M059J (cell line): ENCODE results near the gene CFAP97D1. TPM values are rescaled to one million over a fixed set of nuclear protein-coding genes. Genes with fewer than 3 reads are reported as not detected.
A peak's percentile ranks its signal among the peaks of the same experiment; 100 is the strongest.

Experiments used
- DNase-seq: peaks from one replicate; pipeline ENCODE4 v3.0.0-alpha.2; 2012; ENCODE audit warnings: low read depth
- total RNA-seq: library from RNA; depleted of rRNA; stranded (reverse); fragments of >200 nt; shearing (Covaris generic); gene quantifications from 2 replicates; pipeline ENCODE4 v1.2.3, GENCODE V29; 2014; rRNA removed

CFAP97D1 gene
- total RNA-seq, 1 experiment from 2014 or later: not detected

DNA sequence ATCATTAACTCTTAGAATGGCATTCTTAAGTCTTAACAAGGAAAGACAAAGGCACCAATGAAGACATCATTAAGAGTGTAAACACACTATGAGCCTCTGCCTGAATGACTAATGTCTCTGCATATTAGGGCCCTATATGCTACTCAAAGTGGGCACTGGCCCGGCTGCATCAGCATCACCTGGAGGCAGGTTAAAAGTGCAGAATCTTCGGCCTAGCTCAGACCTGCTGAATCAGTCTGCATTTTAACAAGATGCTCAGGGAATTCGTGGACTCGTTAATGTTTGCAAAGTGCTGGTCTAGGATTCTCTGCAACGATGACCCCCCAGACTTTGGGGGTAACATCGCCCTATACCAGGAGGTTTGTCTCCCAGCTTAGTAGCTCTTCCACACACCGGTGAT lies 46.0 kb downstream of the CFAP97D1 start:
- DNase-seq: no peak

DNA sequence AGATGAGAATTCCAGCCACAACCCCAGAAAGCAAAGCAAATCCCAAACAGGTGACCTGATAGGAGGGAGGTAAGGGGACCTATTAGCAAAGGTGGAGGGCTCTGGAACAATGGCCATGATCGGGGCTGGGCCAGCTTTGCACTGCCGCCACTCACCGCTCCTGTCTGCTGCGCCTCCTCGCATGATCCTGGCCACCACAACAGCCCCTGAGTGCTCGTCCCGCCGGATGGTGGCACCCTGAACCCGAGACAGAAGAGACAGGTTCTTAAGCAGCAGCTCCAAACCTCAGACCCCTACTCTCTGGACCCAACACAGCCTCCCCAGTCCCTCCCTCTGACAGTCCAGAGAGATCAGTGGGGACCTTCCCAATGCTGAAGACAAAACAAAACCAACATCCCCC lies 47.4 kb downstream of the CFAP97D1 start:
- no peak for DNase-seq

DNA sequence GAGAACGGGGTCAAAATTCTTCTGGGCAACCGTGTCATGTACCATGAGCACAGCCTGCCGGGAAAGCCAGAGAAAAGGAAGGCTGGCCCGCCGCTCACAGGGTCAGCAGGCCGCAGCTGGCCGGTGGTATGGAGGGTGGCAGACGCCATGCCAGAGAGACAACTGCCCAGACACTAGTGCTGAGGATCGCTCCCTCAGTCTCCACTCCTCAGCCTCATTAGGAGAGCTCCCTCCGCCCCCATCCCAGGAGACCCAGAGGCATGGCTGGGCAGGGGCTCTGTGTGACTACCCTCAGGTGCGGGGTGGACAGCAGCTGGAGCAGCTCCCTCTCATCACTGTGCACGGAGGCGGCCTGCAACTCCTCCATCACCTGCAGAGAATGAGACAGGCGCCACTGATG lies 49.5 kb downstream of the CFAP97D1 start:
- no peak for DNase-seq

DNA sequence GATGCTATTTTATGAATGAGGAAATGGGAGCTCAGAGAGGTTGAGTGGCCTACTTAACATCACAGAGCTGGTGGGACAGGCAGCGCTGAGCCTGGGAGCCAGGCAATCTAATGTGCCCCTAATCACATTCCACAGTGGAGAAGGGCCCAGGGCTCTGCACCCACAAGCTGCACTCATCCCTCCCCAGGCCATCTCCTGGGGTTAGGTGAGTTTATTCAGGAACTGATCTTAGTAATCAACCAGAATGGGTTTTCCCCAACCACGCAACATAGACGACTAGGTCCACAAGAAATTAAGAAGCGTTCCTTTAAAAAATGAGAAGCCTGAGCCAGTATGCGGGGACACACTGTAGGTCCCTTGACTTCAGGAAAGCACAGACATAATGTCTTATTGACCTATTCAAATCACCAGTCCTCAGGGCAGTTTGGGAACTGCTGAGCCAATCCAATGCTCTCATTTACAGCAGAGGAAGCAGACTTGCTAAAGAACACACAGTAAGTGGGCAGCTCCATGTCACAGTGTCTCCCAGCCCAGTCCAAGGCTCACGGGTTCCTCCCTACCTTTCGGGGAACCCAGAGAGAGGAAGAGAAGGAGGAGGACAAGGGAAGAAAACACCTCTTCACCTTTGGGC lies 50.4 kb downstream of the CFAP97D1 start:
- no peak for DNase-seq

DNA sequence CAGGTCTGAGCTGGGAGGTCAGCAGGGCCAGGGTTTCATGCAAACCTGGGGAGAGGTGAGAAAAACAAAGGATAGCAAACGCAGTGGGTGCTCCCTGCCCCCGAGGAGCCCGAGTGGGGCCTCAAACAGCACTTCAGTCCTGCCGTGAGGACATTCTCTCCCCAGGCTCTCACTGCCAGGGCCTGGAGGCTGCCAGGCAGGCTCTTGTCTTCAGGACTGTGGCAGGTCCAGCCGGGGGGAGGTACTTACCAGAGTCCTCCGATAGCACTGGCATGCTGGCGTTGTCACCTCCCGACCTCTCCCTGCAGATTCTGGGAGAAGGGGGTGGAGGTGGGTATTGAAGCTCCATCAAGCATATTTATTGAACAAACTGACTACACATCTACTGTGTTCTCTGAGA lies 51.4 kb downstream of the CFAP97D1 start:
- DNase-seq: no peak

DNA sequence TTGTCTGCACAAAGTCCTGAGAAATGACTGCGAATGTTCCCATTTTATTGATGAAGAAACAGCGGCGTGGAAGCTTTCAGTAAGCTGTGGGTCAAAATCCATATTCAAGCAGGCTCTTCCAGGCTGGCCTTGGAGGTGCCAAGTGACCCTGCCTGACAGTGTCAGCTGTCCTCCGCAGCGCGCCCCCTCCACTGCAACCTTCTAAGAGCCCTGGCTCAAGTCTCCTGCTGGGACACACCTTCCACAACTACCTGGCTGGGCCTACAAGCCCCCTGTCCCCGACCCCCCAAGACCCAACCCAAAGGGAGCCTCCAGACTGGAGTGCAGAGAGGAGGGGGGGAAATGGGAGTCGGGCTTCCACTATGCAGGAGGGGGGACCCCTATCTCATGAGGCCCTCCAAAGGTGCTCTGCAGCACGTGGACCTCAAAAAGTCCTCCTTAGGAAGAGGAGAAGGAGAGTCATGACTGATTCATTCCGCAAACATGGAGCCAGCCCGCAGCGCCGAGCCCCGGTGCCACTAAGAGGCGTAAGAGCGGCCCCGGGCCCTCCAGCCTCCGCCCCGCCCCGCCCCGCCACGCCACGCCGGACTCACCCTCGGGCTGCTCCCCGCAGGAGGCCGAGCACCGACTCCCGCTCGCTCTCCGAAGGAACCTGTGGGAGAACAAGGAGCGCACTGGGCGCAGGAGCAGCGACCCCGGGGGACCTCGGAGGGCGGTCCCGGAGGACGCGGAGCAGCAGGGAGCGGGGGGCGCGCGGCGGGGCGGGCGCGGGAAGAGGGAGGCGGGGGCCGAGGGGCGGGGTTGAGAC lies 52.1 kb downstream of the CFAP97D1 start:
- DNase-seq: peak; percentile 79

DNA sequence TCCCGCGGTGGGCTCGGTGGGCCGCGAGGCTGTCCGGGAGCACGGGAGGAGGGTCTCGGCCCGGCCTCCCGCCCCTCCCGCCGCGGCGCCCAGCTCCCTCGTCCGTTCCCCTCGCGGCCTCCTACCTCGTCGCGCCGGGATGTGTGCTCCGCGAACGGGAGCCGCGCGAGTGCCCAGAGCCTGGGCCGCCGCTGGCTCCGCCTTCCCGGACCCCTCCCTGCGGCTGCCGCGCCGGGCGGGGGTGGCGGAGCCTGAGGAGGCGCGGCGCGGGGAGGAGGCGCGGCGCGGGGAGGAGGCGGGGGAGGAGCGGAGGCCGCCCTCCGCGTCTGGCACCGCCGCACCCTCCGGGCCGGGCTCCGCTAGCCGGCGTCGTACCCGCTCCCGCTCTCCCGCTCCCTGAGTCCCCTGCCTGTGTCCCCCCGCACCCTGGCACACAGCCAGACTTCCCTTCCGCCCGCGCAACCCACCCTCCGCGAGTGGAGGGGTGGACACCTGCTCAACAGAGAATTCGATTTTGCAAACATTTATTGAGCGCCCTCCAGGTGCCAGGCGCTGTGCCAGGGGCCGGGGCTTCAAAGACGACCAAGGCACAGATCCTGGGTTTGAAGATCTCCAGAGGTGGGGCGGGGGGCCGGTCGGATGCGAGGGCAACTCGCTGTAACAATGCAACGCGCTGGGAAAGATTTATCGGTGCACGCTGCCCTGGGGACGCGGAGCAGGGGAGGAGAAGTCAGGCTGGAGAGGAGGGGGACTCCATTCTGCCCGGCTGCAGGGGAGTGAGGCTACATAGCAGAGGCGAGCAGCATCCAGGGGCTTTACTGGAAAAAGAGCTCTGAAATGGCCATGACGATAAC lies 53.0 kb downstream of the CFAP97D1 start, which contains the start of gene MPP3:
TSS of gene MPP3 (minus strand) at position 171 of the 854 bp plus-strand sequence. CDS start 1,240 bp downstream, outside the sequence.
- DNase-seq: peak; percentile 70

DNA sequence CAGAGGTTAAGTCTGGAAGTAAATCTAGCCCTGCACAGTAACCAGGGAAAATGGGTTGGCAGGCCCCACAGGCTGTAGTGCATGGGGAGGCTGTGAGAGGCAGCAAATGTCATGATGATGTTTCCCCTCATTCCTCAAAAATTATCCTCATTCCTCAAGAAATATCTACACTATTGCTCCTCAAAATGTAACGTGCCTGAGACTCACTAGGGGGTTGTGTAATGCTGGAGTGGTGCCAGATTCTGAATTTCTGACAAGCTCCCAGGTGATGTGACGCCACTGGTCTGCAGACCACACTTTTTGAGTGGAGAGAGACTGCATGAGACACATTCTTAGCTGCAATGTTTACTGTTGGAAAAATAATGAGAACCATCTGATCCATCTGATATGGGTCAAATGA lies 53.9 kb downstream of the CFAP97D1 start:
- DNase-seq: no peak

Other genes with a start within 250 kb of the CFAP97D1 start
- 4.2 and 6.9 TPM in 2 replicates for gene ETV4, start 234.1 kb upstream of the CFAP97D1 start, total RNA-seq
- gene MEOX1, start 118.5 kb upstream of the CFAP97D1 start, total RNA-seq: not detected in 2 replicates
- not detected in 2 replicates for gene SOST, start 21.6 kb upstream of the CFAP97D1 start, total RNA-seq
- 37.7 and 51.5 TPM in 2 replicates for gene DUSP3, start 1.5 kb upstream of the CFAP97D1 start, total RNA-seq
- gene MPP3, start 52.7 kb downstream of the CFAP97D1 start, total RNA-seq: 5.1 and 5.9 TPM in 2 replicates
- gene CD300LG, start 66.7 kb downstream of the CFAP97D1 start, total RNA-seq: not detected in 2 replicates
- 2.5 and 4.4 TPM in 2 replicates for gene MPP2, start 127.1 kb downstream of the CFAP97D1 start, total RNA-seq
- gene PPY, start 162.0 kb downstream of the CFAP97D1 start, total RNA-seq: not detected in 2 replicates
- not detected in 2 replicates for gene PYY, start 173.5 kb downstream of the CFAP97D1 start, total RNA-seq
- 0.99 and 3.7 TPM in 2 replicates for gene NAGS, start 224.2 kb downstream of the CFAP97D1 start, total RNA-seq
- gene TMEM101, start 234.5 kb downstream of the CFAP97D1 start, total RNA-seq: 40.0 and 41.3 TPM in 2 replicates